GM12891 (cell line): ENCODE measurements around the gene CNOT10.
"Not testable (repeated sequence)": the region's sequence is repeated elsewhere in the genome, so short reads cannot be mapped to it uniquely, and the experiment has no call there.

Source experiments
- POLR2A ChIP-seq: IDR thresholded peaks from 2 replicates; pipeline ENCODE4 v1.6.1; 2011; ENCODE audit warnings: low read depth, low read length, control low read depth
- POLR2AphosphoS5 ChIP-seq: IDR thresholded peaks from 2 replicates; pipeline ENCODE4 v1.6.1; 2011; ENCODE audit warnings: low read depth, low read length, control low read depth
- SPI1 ChIP-seq: IDR thresholded peaks from 2 replicates; pipeline ENCODE4 v1.6.1; 2011; ENCODE audit warnings: low read depth, low read length, control low read depth
- TAF1 ChIP-seq: IDR thresholded peaks from 2 replicates; pipeline ENCODE4 v1.6.1; 2011; ENCODE audit warnings: low read depth, low read length, control low read depth

DNA sequence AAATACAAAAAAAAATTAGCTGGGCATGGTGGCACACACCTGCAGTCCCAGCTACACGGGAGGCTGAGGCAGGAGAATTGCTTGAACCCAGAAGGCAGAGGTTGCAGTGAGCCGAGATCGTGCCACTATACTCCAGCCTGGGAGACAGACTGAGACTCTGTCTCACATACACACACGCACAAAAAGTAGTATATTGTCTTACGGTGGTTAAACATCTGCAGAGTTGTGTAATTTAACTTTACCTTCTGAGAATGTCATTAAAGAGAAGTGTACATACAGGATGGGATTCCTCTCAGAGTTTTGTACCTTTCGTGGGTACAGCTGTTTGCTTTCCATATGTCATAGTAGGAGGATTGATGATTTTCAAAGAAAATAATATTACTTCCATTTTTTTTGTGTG is 58.5 kb downstream of the CNOT10 start:
- TF ChIP-seq POLR2A, POLR2AphosphoS5, TAF1, SPI1: not testable (repeated sequence)
